ENCODE results near the gene CPA3.

DNA sequence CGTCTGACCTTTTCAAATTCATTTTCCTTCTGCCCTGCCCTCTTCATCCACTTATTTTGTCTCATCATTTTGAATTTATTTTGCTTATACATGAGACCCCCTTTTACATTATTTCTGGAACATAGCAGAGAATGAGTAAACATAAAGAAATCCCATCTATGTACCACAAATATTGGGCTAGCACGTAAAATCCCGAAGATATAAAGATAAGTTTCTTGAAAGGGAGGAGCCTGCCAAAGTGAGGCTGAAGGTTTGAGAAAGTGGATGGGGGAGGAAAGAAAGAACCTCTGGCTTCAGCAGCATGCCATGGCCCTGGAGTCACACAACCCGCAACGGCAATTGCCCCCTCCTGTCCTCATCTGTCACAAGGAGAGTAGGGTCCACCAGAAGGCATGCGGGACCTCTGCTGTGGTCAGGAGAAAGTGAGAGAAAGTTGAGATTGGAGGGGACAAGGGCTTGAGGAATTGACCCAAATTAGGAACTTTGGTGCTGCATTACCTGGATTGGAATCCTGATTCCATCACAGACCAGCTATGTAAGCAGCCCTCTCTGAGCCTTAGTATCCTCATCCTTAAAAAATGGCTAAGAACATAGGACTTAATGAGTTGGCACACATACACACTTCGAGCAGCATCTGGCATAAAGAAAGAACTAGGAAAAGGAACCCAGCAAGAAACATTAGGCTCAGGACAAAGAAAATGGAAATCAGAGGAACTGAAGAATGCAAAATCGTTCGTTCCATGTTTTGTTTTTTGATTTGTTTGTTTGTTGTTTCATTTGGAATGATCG, 72.6 kb downstream of the CPA3 start:
- TF ChIP-seq, protein P1, sequence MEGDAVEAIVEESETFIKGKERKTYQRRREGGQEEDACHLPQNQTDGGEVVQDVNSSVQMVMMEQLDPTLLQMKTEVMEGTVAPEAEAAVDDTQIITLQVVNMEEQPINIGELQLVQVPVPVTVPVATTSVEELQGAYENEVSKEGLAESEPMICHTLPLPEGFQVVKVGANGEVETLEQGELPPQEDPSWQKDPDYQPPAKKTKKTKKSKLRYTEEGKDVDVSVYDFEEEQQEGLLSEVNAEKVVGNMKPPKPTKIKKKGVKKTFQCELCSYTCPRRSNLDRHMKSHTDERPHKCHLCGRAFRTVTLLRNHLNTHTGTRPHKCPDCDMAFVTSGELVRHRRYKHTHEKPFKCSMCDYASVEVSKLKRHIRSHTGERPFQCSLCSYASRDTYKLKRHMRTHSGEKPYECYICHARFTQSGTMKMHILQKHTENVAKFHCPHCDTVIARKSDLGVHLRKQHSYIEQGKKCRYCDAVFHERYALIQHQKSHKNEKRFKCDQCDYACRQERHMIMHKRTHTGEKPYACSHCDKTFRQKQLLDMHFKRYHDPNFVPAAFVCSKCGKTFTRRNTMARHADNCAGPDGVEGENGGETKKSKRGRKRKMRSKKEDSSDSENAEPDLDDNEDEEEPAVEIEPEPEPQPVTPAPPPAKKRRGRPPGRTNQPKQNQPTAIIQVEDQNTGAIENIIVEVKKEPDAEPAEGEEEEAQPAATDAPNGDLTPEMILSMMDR (IDR thresholded peaks at IDR 0.05; ENCODE audit: insufficient read depth, low read length) = no peak
- TF ChIP-seq POLR2AphosphoS5 (IDR thresholded peaks at IDR 0.05; ENCODE audit: low read depth) = no peak

Data from HL-60 (cell line).